Embryonic facial prominence (tissue), 1 donor: Measurements from ENCODE around the gene IP6K2.

ENCODE experiments used
- DNase-seq: peaks from one replicate; pipeline ENCODE4 v3.0.0-alpha.2; 2016; ENCODE audit errors: extremely low spot score

Gene IP6K2

DNA sequence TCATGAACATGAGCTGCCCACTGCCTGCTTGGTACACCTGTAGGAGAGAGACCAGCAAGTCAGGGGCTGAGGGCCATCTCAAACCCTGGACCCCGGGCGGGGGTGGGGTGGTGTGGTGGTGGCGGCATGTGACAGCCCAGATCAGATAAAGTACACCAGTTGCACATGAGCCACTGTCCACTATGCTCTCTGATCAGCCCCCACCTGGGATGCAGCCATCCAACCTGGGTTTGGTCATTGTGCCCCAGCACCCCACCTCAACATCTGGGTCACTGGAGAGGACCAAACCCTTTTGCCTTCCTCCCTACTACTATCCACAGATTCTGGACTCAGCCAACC, 28.3 kb downstream of the IP6K2 start:
- DNase-seq, result no peak

DNA sequence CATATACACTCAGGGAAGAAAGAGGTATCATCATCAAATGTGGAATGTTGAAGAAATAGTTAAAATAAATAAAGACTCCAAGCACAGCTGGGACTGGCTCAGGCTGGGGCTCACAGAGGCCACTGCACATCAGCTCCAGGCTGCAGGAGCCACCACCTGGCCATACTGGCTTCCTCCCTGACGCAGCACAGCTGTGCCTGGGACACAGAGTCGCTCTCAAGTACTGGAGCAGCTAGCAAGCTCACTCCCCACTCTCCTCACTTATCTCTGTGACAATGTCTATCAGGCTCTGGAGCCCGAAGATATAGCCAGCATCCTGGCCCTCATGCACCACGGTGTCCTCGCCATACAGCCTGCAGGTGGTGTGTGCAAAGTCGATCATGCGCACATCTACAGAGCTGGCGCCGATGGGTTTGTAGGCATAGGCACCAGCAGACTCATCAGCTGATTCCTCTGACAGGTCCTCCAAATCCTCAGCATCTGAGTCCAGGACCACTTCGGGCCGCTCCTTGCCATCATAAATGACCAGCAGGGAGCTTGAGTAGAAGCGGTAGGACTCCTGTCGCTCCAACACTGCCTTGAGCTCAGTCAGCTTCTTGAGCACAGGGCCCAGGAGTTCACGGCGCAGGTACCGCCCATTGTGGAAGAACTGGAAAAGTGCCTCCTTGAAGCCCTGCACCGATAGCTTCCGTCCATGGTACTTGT, 28.8 kb downstream of the IP6K2 start:
- no peak for DNase-seq

DNA sequence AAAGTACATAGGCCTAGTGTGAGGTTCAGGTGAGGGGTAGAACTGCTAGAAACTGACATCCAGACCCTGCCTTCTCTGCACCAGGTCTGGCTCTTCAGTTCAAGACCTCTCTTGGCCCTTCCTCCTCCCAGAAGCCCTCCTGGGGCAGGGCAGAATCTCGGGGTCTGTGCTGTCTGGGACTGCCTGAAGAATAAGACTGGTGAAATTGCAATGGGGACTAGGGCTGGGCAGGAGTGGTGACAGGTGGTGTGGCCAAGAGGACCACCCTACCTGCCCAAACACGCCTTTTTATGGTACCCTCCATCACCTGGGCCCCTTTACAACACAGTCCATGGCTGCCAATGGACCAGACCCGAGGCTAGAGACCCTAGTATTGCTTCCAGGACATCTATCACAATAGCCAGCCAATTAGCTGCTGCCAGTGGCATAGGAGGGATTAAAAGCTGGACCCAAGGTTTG, 29.8 kb downstream of the IP6K2 start:
- no peak for DNase-seq

DNA sequence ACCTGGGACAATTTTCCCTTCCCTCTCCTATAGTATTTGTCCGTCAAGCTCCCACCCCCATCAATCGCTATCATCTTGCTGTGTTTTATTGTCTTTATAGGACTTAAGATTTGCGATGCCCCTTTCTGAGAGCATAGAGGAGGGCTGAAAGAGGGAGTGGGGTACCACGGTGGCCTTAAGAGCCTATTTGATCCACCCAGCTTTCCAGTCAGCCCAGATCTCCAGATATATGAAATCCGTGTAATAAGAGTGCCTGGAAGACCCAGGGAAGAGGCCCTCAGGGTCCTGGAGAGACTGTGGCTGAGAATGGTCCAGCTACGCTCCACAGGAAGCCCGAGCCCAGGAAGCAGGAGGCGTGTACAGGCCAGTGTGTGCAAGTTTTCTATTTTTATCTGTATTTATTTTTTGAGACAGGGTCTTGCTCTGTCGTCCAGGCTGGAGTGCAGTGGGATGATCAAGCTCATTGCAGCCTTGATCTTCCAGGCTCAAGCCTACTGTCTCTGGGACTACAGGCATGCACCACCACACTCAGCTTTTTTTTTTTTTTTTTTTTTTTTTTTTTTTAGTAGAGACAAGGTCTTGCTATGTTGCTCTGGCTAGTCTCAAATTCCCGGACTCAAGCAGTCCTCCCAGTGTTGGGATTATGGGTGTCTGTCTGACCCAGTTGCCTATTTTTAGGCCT, 30.3 kb downstream of the IP6K2 start:
- no peak for DNase-seq

DNA sequence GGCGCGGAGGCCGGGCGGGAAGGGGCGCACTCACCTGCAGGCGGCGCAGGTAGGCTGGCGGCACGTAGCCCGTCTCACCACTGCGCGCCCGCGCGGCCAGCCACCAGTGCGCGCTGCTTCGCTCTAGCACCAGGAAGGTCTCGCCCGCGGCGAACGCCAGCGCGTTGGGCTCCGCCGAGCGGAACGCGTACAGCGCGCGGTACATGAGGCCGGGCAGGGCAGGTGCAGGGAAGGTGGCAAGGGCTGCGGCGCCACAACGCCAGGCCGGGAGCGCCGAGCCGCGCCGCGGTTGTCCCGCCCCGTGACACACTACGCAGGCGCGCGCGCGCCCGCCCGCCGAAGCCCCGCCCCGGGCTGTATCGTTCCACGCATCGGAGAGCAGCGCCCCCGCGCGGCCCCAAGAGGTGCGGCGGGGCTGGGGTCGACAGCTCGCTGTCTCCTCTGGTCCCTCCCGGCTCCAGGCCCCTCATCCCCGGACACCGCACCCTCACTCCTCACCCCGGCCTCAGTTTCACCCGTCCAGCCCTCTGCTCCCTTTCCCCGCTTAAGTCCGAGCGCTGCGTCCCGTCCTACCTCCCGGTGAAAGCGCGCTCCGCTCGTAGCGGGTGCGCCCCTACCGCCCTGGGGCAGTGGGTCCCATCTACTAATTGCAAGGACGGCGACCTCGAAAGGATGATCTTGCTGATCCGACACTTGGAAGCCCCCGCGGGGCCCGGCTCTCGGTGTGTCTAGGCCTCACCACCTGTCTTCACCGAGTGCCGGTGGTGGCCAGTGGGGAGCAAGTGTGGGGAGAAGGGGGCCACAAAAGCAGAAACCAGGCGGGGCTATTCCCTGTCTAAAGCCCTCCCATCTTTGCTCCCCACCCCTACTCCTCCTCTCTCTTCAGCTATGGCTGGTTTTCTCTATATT, 31.2 kb downstream of the IP6K2 start, which contains the start of gene NCKIPSD:
Gene NCKIPSD, minus strand, starts transcription at position 313 of the 909 bp plus-strand sequence. Its CDS starts 108 bp downstream, at position 205.
- peak; percentile 53 for DNase-seq

DNA sequence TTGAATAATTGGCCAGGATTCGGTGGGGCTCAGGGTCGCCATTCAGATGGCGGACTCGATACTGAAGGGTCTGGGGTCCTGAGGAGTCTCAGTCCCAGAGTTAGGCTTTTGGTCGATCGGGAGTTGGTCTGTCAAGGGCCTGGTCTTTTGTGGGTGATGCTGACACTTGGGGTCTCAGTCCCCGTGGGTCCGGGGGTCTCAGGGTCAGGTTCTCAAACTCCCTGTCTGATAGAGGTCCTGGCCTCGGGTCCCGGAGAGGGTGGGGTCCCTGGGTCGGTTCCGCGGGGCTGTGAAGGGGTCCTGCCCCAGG, 31.8 kb downstream of the IP6K2 start:
- DNase-seq, result no peak

DNA sequence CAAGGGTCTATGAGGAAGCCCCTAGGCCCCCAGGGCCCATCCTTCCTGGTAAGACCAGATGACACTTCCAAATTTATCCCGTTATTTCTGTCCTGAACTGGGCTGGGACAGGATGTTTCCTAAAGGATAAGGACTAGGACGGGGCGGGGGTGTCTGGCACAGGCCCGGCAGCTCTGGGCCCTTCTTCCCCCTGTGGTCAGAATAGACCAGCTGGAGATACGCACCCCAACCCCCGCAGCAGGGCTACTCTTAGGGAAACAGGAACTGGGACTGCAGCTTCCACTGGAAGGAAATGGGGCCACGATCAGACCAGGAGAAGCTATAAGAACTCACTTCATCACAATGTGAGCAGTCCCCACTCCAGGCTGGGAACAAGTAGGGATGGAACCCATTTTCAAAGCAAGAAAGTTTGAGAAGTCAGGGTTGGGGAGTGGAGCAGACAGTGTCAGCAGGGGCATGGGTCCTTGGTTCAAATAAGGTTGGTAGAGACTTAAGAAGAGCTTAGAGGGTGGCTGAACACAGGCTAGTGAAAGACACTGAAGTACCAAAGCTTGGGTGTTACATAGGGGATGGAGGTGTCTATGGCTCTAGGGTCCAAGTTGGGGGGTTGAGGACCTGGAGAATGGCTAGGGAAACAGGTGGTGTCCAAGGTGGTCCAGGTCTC, 32.4 kb downstream of the IP6K2 start:
- no peak for DNase-seq

DNA sequence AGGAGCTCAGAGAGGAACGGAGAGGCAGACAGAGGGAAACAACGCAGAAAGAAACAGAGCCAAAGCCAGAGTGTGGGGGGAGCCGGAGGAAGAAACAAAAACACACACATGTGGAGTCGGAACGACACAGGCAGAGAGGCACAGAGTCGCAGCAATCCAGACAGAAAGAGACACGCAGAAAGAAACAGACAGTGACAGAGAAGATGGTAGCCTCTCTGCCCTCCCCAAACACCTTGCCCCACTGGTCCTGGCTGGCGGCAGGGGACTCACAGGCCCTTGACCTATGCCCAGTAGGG, 33.0 kb downstream of the IP6K2 start:
- no peak for DNase-seq

DNA sequence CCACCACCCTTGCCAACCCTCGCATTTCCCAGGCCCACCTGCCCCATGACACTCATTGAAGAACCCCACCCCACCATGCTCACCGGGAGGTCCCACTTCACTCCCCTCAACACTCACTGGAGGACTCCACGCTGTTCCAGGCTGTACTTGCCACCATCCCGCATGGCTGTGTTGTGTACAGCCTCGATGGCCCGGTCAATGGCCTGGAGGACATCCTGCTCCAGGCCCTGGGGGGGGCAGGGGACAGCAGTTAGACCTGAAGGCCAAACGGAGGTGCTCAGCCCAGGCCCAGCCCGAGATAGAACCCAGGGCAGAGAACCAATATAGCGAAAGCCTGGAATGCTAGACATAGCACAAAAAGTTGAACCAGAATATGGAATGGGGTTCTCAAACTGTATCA, 34.2 kb downstream of the IP6K2 start:
- no peak for DNase-seq

DNA sequence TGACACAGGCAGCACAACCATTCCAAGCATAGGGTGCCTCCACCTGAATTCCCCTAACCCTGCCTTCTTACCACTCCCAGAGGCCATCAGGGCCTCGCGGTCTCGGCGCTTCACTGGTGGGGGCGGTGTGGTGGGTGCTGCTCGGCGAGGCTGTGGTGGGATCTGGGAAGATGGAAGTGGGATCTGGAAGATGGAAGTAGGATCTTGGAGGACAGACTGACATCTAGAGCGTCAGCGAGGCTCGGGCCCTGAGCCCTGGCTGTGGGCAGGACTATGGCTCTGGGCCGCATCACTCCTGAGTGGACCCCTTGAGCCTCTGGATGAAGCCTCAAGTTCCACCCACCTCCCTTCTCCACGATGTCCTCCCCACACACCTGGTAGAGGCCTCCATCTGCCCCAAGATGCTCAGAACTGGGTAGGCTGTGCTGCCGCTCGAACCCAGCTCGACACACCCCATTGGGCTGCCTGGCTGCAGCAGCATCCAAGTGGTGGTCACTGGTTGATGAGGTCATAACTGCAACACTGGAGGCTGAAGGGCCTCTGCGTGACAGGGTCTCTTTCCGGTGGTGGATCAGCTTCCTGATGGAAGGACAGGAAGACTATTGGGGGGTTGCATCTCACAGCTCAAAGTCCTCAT, 34.9 kb downstream of the IP6K2 start:
- DNase-seq, result no peak

DNA sequence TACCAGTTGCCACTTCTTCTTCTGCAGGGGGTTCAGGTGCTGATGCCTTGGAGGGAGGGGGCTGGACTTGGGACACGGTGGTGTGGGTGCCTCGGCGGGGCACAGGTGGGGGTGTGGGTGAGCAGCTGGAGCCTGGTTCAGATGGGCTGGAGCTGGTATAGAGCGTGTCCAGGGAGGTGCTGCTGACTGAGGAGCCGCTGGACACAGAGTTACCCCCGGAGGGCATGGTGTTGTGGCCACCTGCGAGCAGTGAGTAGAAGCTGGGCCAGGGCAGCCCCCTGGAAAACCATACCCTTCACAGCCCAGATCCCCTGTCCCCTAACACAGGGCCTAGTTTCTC, 35.5 kb downstream of the IP6K2 start:
- no peak for DNase-seq

DNA sequence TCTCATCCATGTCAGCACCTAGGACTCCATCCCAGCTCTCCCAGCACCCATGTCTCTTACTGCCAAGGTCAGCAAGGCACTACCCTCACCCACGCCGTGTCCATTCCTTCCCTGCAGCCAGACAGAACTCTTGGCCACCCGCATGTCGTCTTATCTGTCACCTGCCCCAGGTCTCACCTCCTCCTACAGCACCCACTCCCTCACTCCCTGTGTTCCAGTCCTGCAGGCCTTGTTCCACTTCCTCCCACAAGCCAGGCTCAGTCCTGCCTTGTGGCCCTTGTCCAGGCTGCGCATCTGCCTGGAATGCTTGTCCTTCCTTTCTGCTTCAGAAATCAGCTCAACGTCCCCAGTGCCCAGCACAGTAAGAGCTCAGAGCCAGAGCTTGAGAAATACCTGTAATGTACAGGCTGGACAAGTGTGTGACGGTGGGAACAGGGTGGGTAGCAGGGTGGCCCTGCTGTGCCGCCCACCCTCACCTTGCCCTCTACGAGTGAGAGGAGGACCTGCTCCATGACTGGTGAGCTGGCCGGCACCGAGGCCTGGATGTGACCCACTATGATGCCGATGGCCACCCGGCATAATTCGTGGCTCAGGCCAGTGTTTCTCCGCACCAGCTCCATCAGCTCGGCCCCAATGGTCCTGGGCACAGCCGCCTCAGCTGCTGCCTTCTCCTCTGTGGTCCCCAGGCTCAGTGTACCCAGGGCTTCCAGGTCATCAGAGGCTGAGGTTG, 36.0 kb downstream of the IP6K2 start:
- no peak for DNase-seq

DNA sequence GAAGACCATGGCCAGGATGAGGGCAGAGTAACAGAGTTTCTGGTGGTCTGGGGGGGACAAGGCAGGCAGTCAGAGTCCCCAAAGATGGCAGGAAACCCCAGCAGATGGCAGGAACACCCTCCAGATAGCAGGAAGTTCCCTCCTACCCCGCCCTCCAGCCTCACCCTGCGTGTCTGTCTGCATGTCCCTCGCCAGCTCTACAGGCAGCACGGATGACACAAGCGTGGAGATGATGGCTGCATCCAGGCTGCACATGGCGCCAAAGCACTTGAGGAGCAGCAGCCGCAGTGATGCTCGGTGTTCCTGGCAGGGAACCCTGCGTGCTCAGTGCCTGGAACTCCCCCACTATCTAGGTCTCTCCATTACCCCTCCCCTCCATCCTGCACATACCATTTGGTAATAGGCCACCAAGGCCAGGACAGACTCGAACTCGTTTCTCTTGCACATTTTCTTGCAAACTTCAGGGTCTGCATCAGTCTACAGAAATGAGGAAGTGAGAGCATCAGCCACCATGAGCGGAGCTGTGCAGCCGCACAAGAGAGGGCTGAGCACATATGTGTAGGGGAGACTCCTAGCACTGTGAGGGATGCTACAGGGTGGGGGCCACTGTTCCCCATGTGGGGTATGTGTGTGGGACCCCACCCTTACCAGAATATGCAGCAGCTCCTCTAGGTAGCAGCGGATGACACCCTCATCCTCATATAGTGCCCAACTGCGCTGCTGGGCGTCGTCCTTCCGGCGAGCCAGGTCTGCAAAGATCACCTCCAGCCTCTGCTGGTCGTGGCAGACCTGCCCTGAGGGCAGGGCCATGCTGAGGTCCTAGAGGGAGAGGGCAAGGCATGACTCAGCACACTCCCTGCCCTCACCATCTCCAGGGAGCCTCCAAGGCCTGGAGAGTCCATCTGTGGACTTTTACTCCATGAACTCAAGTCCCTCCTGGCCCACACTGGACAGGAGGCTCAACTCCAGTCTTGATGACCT, 37.3 kb downstream of the IP6K2 start:
- DNase-seq, result no peak

DNA sequence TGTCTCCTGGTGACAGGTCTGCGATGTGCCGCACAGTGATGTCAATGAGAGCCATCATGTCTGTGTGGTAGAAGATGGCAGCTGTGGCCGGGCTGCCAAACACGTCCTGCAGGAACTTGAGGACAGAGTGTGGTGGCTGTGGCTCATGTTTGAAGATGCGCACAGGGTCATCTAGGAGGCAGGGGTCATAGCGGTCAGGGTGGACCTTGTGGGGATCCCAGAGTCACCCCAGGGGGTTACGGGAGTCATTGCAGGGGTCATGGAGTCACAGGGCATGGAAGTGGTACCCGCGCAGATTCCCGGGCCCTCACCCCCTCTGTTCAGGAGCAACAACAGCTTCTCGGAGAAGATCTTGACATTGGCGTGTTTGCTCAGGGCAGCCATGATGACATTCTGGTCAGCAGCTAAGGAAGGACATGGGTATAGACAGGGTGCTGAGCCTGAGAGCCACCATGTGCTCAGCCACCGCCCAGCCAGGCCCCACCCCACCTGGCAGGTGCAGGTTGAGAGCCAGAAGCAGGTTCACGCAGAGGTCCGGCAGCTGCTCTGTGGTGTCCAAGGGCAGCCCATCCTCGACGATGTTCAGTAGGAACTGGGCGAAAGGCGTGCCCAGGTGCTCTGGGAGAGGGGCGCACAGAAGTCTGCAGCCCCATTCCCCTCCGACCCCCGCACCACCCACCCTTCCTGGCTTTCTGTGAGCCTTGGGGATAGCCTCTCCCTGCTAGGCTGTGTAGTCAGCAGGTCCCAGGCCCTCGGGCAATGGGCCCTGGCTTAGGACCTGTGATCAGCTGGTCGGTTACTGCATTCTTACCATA, 38.2 kb downstream of the IP6K2 start:
- no peak for DNase-seq

DNA sequence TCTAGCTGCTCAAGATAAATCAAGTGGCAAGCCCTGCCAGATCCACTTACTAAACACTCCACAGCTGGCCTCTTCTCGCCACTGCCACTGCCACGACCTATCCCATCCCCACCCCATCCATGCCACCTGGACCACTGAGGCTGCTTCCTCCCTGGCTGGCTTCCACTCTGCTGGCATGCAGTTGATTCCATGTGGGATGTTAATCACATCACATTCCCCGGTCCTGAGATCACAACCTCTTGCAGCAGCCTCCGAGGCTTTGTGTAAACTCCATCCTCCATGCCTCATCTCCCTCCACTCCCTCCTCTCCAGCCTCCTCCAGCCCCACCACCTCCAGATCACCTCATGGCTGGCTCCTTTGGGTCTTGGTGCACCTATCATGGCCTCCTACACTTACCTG, 39.0 kb downstream of the IP6K2 start:
- no peak for DNase-seq

DNA sequence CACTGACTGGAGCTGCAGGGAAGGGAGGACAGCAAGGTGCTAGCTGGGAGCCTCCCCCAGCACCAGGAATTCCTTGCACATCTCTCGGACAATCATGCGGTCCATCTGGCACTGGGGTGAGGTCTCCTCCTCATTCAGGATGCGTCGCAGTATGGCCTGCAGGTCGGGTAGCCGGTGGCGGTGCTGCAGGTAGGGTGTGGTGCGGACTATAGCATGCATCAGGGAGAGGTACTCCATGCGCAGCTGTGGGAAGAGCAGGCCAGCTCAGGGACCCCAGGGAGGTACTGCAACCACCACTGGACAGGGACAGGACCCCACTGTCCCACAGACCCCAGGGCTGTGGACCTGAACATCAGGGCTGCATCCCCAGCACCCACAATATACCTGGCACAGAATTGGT, 42.5 kb downstream of the IP6K2 start:
- DNase-seq, result no peak

DNA sequence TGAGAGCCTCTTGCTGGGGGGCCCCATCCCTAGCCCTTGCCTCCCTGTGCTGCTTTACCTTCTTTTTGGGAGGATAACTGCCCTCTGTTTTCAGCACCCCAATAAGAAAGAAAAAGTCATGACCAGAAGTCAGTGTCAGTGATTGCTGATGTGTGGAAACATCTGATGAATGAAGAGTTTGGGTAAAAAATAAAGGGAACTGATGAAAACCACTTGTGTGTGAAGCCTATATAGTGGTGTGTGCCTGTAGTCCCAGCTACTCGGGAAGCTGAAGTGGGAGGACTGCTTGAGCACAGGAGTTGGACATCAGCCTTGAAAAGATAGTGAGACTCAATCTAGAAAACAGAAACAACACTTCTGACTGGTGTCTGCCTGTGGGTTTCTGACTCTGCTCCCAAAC, 44.5 kb downstream of the IP6K2 start:
- DNase-seq, result no peak

DNA sequence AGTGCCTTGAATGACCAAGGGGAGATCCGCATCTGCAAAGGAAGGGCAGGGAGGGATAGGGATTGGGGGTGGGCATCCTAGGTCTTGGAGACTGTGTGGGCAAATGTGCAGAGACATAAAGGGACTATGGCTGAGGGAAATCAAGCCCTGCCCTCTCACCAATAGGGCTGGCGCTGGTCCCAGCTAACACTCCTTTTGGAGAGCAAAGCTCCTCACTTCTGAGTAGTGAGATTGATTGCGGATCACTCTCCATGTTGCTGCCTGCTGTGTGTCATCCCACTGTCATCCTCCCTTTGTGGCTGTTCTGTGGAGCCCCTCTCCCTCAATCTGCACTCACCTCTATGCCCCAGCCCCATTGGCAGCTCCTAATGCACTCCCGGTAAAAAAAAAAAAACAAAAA, 52.1 kb downstream of the IP6K2 start:
- no peak for DNase-seq

DNA sequence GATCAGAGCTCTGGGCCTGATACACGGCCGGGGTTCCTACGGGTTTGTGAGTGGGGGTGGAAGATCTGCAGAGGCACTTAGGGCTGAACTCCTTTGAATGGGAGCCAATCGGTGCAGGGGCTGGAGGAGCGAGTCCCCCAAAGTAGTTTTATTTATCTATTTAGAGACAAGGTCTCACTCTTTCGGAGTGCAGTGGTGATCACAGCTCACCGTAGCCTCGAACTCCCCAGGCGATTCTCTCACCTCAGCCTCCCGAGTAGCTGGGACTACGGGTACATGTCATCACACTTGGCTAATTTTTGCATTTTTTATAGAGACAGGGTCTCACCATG, 52.7 kb downstream of the IP6K2 start:
- DNase-seq, result no peak
